ENCODE data around the gene PHOSPHO2. TPM values are rescaled to one million over a fixed set of nuclear protein-coding genes. Genes with fewer than 3 reads are reported as not detected.

PHOSPHO2 gene
- total and polyA plus RNA-seq, 9 of the 15 experiments (the other 6 are each of a cell fraction or from before 2014, with no cell fraction given), result 7.8 to 19.1 (median 11.7) TPM

DNA sequence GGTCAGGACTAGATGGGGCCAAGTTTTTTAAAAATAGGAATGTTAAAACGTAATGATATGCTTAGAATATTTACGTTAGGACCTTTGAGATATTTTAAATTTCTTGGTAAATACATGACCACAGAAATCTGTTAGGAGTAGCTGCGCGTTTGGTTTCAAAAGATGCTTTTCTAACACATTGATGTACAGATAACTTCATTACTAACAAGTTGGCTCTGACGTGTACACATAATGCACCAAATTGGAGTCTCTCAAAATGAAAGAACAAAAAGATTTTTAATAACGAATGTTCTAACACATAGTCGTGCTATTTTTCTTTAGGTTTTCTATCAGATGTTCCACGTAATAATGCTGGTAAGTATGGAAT is 608 bp downstream of the PHOSPHO2 start (continued):
- TF ChIP-seq ETV1 (tag; conservative IDR thresholded peaks at IDR 0.05; ENCODE audit: low read depth) (no peak), SMAD3 (CRISPR knock-in tag; conservative IDR thresholded peaks at IDR 0.05) (no peak), PML (IDR thresholded peaks at IDR 0.05; ENCODE audit: low read length) (0 out of 2 replicates have a peak, but pooled peaks have one; percentile 9), ZFX (CRISPR knock-in tag; IDR thresholded peaks at IDR 0.05) (0 out of 2 replicates have a peak, but pooled peaks have one; percentile 17), NFATC3 (IDR thresholded peaks at IDR 0.05) (0 out of 2 replicates have a peak, but pooled peaks have one; percentile 63), FOXM1 (IDR thresholded peaks at IDR 0.05; ENCODE audit: low read depth) (peak; percentile 82), FOXM1 (CRISPR knock-in tag; IDR thresholded peaks at IDR 0.05; ENCODE audit: low read depth) (no peak), RBM22 (IDR thresholded peaks at IDR 0.05; ENCODE audit: low read depth, low read length, poor library complexity, severe bottlenecking) (no peak), CHD4 (IDR thresholded peaks at IDR 0.05; ENCODE audit: insufficient read depth, insufficient replicate concordance, low read depth, low read length, poor library complexity, severe bottlenecking) (peak; percentile 30)
- TF ChIP-seq, protein P1, sequence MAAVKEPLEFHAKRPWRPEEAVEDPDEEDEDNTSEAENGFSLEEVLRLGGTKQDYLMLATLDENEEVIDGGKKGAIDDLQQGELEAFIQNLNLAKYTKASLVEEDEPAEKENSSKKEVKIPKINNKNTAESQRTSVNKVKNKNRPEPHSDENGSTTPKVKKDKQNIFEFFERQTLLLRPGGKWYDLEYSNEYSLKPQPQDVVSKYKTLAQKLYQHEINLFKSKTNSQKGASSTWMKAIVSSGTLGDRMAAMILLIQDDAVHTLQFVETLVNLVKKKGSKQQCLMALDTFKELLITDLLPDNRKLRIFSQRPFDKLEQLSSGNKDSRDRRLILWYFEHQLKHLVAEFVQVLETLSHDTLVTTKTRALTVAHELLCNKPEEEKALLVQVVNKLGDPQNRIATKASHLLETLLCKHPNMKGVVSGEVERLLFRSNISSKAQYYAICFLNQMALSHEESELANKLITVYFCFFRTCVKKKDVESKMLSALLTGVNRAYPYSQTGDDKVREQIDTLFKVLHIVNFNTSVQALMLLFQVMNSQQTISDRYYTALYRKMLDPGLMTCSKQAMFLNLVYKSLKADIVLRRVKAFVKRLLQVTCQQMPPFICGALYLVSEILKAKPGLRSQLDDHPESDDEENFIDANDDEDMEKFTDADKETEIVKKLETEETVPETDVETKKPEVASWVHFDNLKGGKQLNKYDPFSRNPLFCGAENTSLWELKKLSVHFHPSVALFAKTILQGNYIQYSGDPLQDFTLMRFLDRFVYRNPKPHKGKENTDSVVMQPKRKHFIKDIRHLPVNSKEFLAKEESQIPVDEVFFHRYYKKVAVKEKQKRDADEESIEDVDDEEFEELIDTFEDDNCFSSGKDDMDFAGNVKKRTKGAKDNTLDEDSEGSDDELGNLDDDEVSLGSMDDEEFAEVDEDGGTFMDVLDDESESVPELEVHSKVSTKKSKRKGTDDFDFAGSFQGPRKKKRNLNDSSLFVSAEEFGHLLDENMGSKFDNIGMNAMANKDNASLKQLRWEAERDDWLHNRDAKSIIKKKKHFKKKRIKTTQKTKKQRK (IDR thresholded peaks at IDR 0.05; ENCODE audit: borderline replicate concordance, low read depth, low read length), result no peak
